T1000 (cell line): ENCODE measurements around the gene FBXO10.
"Not testable (repeated sequence)": the region's sequence is repeated elsewhere in the genome, so short reads cannot be mapped to it uniquely, and the experiment has no call there.

ENCODE experiments used
- DNase-seq: peaks from one replicate; lab custom pipeline; 2025; ENCODE audit warnings: mixed read lengths; lab: John Stamatoyannopoulos, UW

The FBXO10 gene

GRCh38 chr9:37477443-37477842, 98.7 kb downstream of the FBXO10 start:
- not testable (repeated sequence) for DNase-seq

GRCh38 chr9:37476930-37477329, 99.2 kb downstream of the FBXO10 start:
- DNase-seq = no peak

GRCh38 chr9:37474438-37474837, 101.7 kb downstream of the FBXO10 start:
- no peak for DNase-seq

- DNase-seq = not testable (repeated sequence)
These were observed 102.2 kb downstream of the FBXO10 start for GRCh38 chr9:37473982-37474381.

- DNase-seq = peak; percentile 38
These were observed 104.1 kb downstream of the FBXO10 start for GRCh38 chr9:37471942-37472684.

- DNase-seq = no peak
These were observed 107.6 kb downstream of the FBXO10 start for GRCh38 chr9:37468620-37469019.

- not testable (repeated sequence) for DNase-seq
These were observed 108.7 kb downstream of the FBXO10 start for GRCh38 chr9:37467530-37467929.

GRCh38 chr9:37466037-37466709, 110.0 kb downstream of the FBXO10 start:
- no peak for DNase-seq

GRCh38 chr9:37465249-37466036, 110.7 kb downstream of the FBXO10 start, which contains the start of gene ZBTB5:
Gene ZBTB5 (minus strand): TSS chr9:37465450. CDS start chr9:37442551, 22,899 bp downstream.
- DNase-seq = peak; percentile 94

- no peak for DNase-seq
These were observed 111.5 kb downstream of the FBXO10 start for GRCh38 chr9:37464426-37465248.

- no peak for DNase-seq
These were observed 112.2 kb downstream of the FBXO10 start for GRCh38 chr9:37464006-37464405.
